Neutrophil (primary cell): ENCODE results near the gene FOXJ1.
A peak's percentile ranks its signal among the peaks of the same experiment; 100 is the strongest.

Source experiments
- H3K27ac ChIP-seq: fragments of 200-600 bp; sonication (generic); 2 replicates; pipeline ENCODE4 v1.5.1; 2016; ENCODE audit warnings: mild to moderate bottlenecking, moderate library complexity
- H3K27me3 ChIP-seq: fragments of 200-600 bp; sonication (generic); 2 replicates; pipeline ENCODE4 v1.6.0; 2016; ENCODE audit warnings: mild to moderate bottlenecking
- H3K36me3 ChIP-seq: fragments of 200-600 bp; sonication (generic); 2 replicates; pipeline ENCODE4 v1.5.1; 2017
- H3K4me1 ChIP-seq, 2 experiments: fragments of 200-600 bp in 1 of 2; sonication (generic) in 1 of 2; 1 replicate in 1 of 2; 2 replicates in 1 of 2; pipeline versions ENCODE4 v1.5.1 to v1.6.1; 2013 to 2016; ENCODE audit warnings: low read depth in 1 of 2, low read length in 1 of 2, mild to moderate bottlenecking in 1 of 2, moderate library complexity in 1 of 2; ENCODE audit not compliant: control insufficient read depth in 1 of 2, insufficient read depth in 1 of 2
- H3K4me3 ChIP-seq, 2 experiments: fragments of 200-600 bp in 1 of 2; sonication (generic) in 1 of 2; 1 replicate in 1 of 2; 2 replicates in 1 of 2; pipeline ENCODE4 v1.5.1; 2013 to 2016; ENCODE audit warnings: low read depth in 1 of 2, low read length in 1 of 2, mild to moderate bottlenecking in 1 of 2, moderate library complexity in 1 of 2
- H3K9me3 ChIP-seq: fragments of 200-600 bp; sonication (generic); 2 replicates; pipeline ENCODE4 v1.5.1; 2016
- CTCF ChIP-seq: fragments of 200-600 bp; sonication (generic); IDR thresholded peaks from 2 replicates; pipeline ENCODE4 v1.5.1; 2016; ENCODE audit warnings: antibody characterized with exemption

FOXJ1 gene

GRCh38 chr17:76123749-76124581 lies 17.1 kb downstream of the FOXJ1 start:
- Histone ChIP-seq H3K4me3 (no peak overlapping the region), H3K9me3 (no peaks in the 10 kb centered on the region), H3K27me3 (peaks cover 14% of the 10 kb centered on the region), H3K36me3 (no peaks in the 10 kb centered on the region), H3K4me1 (peaks cover 7 to 10% of the 10 kb centered on the region in 2 experiments), H3K27ac (no peak overlapping the region)
- no peak for TF ChIP-seq CTCF

DNA sequence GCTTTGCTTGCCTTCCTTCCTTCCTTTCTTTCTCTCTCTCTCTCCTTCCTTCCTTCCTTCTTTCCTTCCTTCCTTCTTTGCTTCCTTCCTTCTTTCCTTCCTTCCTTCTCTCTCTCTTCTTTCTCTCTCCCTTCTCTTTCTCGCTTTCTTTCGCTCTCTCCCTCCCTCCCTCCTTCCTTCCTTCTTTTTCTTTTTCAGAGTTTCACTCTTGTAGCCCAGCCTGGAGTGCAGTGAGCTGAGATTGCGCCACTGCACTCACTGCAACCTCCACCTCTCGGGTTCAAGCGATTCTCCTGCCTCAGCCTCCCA lies 17.9 kb downstream of the FOXJ1 start:
- no peak overlapping the region for H3K4me3 ChIP-seq
- no peak for TF ChIP-seq CTCF

DNA sequence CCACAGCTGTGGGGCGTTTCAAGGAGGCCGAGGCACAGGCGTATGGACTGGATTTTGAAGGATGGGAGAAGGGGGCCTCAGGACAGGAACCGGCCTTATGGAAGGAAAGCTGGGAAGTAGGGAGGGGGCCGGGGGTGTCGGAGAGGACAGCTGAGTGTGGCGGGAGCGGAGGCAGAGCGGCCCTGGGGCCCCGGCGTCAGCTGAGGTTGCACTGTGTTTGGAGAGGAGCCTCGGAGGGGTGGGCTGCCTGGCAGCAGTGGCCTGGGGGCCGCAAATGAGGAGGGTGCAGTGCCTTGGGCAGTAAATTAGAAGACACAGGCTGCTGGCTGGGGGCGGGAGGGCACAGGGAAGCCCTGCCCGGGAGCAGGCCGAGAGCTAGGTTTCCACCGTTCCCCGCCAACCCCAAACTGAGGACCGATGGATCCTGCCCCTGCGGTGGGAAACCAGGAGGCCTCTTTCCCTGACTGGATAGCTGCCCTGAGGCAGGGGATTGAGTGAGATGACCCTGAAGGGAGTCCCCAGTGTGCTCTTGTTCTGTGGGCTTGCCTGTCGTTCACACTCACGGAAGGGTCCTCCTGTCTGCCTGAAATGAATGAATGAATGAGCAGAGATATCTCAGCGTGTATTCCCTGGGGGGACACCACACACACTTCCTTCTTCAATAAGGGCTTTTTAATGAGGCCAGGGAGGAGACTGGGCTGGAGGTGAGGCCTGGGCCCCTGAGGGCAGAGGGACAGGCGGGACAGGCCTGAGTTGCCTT lies 18.4 kb downstream of the FOXJ1 start:
- TF ChIP-seq CTCF: no peak
- H3K9me3 ChIP-seq: no peaks in the 10 kb centered on the region
- no peak overlapping the region for H3K4me3 ChIP-seq
- no peak overlapping the region for H3K27ac ChIP-seq
- H3K36me3 ChIP-seq: no peaks in the 10 kb centered on the region
- peaks cover 7 to 10% of the 10 kb centered on the region in 2 experiments for H3K4me1 ChIP-seq
- H3K27me3 ChIP-seq: peaks cover 14% of the 10 kb centered on the region

More for the DNA sequence above, 17.9 kb downstream of the FOXJ1 start:
- Histone ChIP-seq H3K9me3 (no peaks in the 10 kb centered on the region), H3K4me1 (peaks cover 7 to 10% of the 10 kb centered on the region in 2 experiments), H3K27me3 (peaks cover 14% of the 10 kb centered on the region), H3K27ac (no peak overlapping the region), H3K36me3 (no peaks in the 10 kb centered on the region)

- Histone ChIP-seq H3K4me1 (peaks cover 7 to 10% of the 10 kb centered on the region in 2 experiments), H3K27ac (no peak overlapping the region), H3K9me3 (no peaks in the 10 kb centered on the region), H3K4me3 (peak overlapping the region; percentile 45 to 59), H3K27me3 (peaks cover 13% of the 10 kb centered on the region), H3K36me3 (no peaks in the 10 kb centered on the region)
- TF ChIP-seq CTCF: no peak
Measured at GRCh38 chr17:76121932-76122430, 19.1 kb downstream of the FOXJ1 start.

- Histone ChIP-seq H3K4me1 (peaks cover 7 to 10% of the 10 kb centered on the region in 2 experiments), H3K36me3 (no peaks in the 10 kb centered on the region), H3K27me3 (peaks cover 9% of the 10 kb centered on the region), H3K4me3 (no peak overlapping the region), H3K27ac (no peak overlapping the region), H3K9me3 (no peaks in the 10 kb centered on the region)
- TF ChIP-seq CTCF: no peak
Measured at GRCh38 chr17:76120658-76121008, 20.4 kb downstream of the FOXJ1 start.
